Adrenal gland (tissue), 12 donors: Measurements from ENCODE around the gene ABI3BP. TPM values are rescaled to one million over a fixed set of nuclear protein-coding genes. Genes with fewer than 3 reads are reported as not detected.

Source experiments
- DNase-seq, 7 donors: peaks; one replicate each; pipeline ENCODE4 v3.0.0-alpha.2; 2019 to 2020
- H3K27ac ChIP-seq, 5 donors: fragments of 200-600 bp; sonication (generic) in 4 of 5; 1 replicate in 3 of 5; 2 replicates in 2 of 5; pipeline versions ENCODE4 v1.5.1 to v1.8.0; 2016 to 2020; ENCODE audit warnings: mild to moderate bottlenecking in 1 of 5
- H3K27me3 ChIP-seq: fragments of 200-600 bp; 2 replicates; pipeline ENCODE4 v1.8.0; 2021
- H3K36me3 ChIP-seq, 2 donors: fragments of 200-600 bp; replicated peaks in 1 of 2; 1 replicate in 1 of 2; 2 replicates in 1 of 2; pipeline versions ENCODE4 v1.5.1 to v1.8.0; 2018 to 2022
- H3K4me1 ChIP-seq, 2 donors: fragments of 200-600 bp; replicated peaks in 1 of 2; 1 replicate in 1 of 2; 2 replicates in 1 of 2; pipeline versions ENCODE4 v1.5.1 to v1.8.0; 2018 to 2021
- H3K4me3 ChIP-seq, 4 donors: fragments of 200-600 bp; sonication (generic) in 3 of 4; one replicate each; pipeline ENCODE4 v1.5.1; 2016 to 2018
- H3K9me3 ChIP-seq, 3 donors: fragments of 200-600 bp; sonication (generic) in 1 of 3; replicated peaks in 1 of 3; 1 replicate in 2 of 3; 2 replicates in 1 of 3; pipeline versions ENCODE4 v1.5.1 to v1.8.0; 2016 to 2021
- POLR2A ChIP-seq, 2 donors: fragments of 450-650 bp; IDR thresholded peaks; one replicate each; pipeline ENCODE4 v1.6.1; 2017; ENCODE audit warnings: antibody characterized with exemption in 2 of 2, mild to moderate bottlenecking in 2 of 2, moderate library complexity in 1 of 2
- WGBS, 4 donors: extraction: QIAGEN DNeasy Blood & Tissue Kit in 2 of 4; methylation state at CpG; one replicate each; pipeline versions ENCODE4 v1.1.5 to v1.1.7; 2013 to 2017; 5-methylcytosine and 5-hydroxymethylcytosine counted together
- intact Hi-C, 2 donors: fragments of 100-400 bp; cut with DNase I; formaldehyde crosslinking; loops; one replicate each; pipeline versions ENCODE4 v1.14.1 to v1.15.0; 2022 to 2023
- polyA plus RNA-seq, 3 donors: library from polyadenylated mRNA; stranded (reverse); fragments of 200-250 nt in 2 of 3; fragments of 350-450 nt in 1 of 3; fragmentation: Illumina TruSeq in 1 of 3; extraction: RNeasy Lipid Tissue Mini Kit (QIAGEN cat#74804) in 1 of 3; gene quantifications; one replicate each; pipeline ENCODE4 v1.2.3, GENCODE V29; 2013 to 2014
- total RNA-seq, 9 donors: library from RNA; depleted of rRNA in 4 of 9; stranded (reverse); fragments of >200 nt in 4 of 9; fragments of 120-200 nt in 1 of 9; fragmentation: NEBNext Ultra II Directional in 1 of 9; extraction: Animal tissue kit (Norgen Biotek cat#: 25700) in 1 of 9; gene quantifications; one replicate each; pipeline versions ENCODE4 v1.1.0 to v1.2.4, GENCODE V29; 2013 to 2023
- TF ChIP-seq, protein P1 (sequence below), 6 experiments: fragments of 450-650 bp in 4 of 6; fragments of 200-600 bp in 2 of 6; sonication (generic) in 1 of 6; IDR thresholded peaks; 1 replicate in 5 of 6; 2 replicates in 1 of 6; pipeline versions ENCODE4 v1.5.1 to v1.8.0; 2016 to 2021; ENCODE audit warnings: antibody characterized with exemption in 6 of 6, mild to moderate bottlenecking in 2 of 6, moderate library complexity in 1 of 6
- donor health status: healthy with polysubstance abuse.
- donor health status: Bipolar disorder and iron deficiency.
- donor health status: DM: yes; HTN: yes; CAD: no.
- donor health status: DM: no; HTN: no; CAD: no.
- donor health status: DM: no; HTN: no; CAD: no.
- donor health status: DM: yes; HTN: yes; CAD: no.

Gene ABI3BP
- total and polyA plus RNA-seq, 12 donors: 3.4 to 50.3 (median 18.7) TPM

DNA sequence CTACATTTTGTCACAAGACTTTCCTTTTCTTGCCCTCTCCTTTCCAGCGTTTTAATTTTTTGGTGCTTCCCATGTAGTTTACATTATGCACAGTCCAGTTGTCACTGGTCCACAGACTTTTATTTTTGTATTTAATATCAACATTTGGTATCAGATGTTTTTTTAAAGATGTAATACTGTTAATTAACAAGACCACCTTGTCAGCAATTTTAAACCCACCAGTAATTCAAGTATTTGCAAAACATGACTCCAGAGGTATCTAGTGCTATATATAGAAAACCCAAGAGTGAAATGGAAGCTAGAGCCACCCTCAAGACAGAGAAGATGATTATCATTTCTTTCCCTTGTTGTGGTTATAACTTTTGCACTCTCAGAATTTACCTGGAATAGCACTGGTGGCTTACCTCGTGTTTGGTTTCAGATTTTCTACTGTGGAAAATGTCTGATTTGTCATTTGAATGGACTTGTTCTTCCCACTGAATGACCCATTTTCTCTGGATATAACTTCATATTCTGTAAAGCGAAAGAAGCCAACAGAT is 227.7 kb downstream of the ABI3BP start:
- DNase-seq: no peak
- H3K27ac ChIP-seq: no peak overlapping the region
- WGBS, 4 donors: 90 to 94% (median 93%) methylated on average over 3 of the region's 3 CpGs
- no peaks in the 10 kb centered on the region for H3K27me3 ChIP-seq
- H3K36me3 ChIP-seq: no peaks in the 10 kb centered on the region
- intact Hi-C loops: no loop called here
- no peaks in the 10 kb centered on the region for H3K4me1 ChIP-seq
- no peak overlapping the region for H3K4me3 ChIP-seq
- no peak for TF ChIP-seq POLR2A (IDR thresholded peaks at IDR 0.05)
- TF ChIP-seq, protein P1, sequence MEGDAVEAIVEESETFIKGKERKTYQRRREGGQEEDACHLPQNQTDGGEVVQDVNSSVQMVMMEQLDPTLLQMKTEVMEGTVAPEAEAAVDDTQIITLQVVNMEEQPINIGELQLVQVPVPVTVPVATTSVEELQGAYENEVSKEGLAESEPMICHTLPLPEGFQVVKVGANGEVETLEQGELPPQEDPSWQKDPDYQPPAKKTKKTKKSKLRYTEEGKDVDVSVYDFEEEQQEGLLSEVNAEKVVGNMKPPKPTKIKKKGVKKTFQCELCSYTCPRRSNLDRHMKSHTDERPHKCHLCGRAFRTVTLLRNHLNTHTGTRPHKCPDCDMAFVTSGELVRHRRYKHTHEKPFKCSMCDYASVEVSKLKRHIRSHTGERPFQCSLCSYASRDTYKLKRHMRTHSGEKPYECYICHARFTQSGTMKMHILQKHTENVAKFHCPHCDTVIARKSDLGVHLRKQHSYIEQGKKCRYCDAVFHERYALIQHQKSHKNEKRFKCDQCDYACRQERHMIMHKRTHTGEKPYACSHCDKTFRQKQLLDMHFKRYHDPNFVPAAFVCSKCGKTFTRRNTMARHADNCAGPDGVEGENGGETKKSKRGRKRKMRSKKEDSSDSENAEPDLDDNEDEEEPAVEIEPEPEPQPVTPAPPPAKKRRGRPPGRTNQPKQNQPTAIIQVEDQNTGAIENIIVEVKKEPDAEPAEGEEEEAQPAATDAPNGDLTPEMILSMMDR (IDR thresholded peaks at IDR 0.05): no peak
- no peaks in the 10 kb centered on the region for H3K9me3 ChIP-seq

DNA sequence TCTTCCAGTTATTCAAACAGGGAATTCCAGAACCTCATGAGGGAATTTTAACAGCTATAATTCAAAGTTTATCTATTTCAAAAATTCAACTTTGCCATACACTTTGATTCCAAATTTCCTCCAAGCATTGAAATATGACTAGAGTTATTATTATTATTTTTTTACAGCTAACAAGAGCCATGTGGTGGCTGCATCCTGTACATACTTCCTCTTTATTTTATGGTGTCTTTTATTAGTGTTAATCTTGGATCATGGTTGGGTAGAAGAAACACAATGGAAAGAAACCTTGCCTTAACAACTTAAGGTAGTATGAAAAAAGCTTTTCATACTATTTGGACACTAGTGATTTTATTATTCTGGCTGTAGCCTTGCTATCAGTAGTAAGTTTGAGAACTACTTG is 231.3 kb downstream of the ABI3BP start:
- H3K9me3 ChIP-seq: no peaks in the 10 kb centered on the region
- TF ChIP-seq, protein P1 (IDR thresholded peaks at IDR 0.05): no peak
- no peak for TF ChIP-seq POLR2A (IDR thresholded peaks at IDR 0.05)
- no peak overlapping the region for H3K27ac ChIP-seq
- H3K4me3 ChIP-seq: no peak overlapping the region
- intact Hi-C loops: no loop called here
- peaks cover 0 to 7% of the 10 kb centered on the region in 2 donors for H3K4me1 ChIP-seq
- no peaks in the 10 kb centered on the region for H3K36me3 ChIP-seq
- DNase-seq: no peak
- no peaks in the 10 kb centered on the region for H3K27me3 ChIP-seq

DNA sequence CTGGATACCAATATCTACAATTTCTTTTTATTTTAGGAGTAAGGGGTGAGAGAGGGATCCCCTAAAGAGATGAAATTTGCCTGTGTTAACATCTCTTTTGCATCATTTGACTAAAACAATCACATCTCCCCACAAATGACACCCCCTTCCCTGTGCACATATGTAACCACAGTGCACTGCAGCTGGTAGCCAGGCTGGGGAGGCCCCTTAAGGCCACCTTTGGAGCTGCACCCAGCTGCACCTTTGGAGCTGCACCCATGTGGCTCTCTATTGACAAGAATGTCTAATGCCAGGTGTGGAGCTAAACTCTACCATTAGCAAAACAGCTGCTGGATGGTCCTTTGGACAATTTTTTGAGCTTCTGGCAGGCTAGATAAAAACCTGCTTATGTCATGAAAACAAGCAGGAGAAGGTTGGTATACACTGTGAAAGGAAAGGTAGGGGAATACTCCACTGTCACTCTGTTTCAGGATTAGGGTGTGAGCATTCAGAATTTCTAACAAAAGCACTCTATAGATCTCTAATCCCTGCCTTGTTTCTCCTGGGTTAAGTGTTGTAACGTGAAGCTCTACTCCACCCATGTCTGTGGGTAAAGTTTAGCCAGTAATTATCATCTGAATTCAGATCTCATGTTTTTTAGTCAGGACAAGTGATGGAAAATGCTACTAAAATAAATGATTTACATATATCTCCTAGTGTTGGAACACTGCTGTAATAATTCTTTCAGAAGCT is 231.8 kb downstream of the ABI3BP start:
- Histone ChIP-seq H3K27me3 (no peaks in the 10 kb centered on the region), H3K27ac (no peak overlapping the region), H3K9me3 (no peaks in the 10 kb centered on the region), H3K36me3 (no peaks in the 10 kb centered on the region), H3K4me3 (no peak overlapping the region), H3K4me1 (peaks cover 0 to 7% of the 10 kb centered on the region in 2 donors)
- intact Hi-C loops: no loop called here
- whole genome bisulfite sequencing, 4 donors: 73 to 81% (median 77%) methylated on average over 1 of the region's 1 CpG
- TF ChIP-seq, protein P1 (IDR thresholded peaks at IDR 0.05): no peak
- no peak for TF ChIP-seq POLR2A (IDR thresholded peaks at IDR 0.05)
- DNase-seq: no peak

DNA sequence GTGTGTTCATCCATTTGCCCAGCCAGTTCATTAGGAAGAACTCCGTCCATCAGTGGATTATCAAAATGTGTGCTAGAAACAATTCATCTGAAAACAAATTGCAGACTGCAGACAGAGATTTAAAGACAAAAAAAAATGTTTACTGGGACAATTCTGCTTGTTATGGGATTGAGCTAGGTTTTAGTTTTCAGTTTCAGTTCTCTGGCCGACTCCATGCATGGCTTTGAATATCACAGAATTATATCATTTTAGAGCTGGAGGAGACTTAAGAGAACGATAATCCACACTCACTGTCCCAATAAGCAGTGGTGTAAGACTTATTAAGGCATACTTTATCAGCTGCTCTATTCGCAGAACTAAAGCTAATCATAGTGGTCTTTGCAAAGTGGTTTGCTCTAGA is 232.8 kb downstream of the ABI3BP start:
- WGBS, 4 donors: 36 to 54% (median 46%) methylated on average over 4 of the region's 4 CpGs
- Histone ChIP-seq H3K4me3 (no peak overlapping the region), H3K36me3 (no peaks in the 10 kb centered on the region), H3K9me3 (no peaks in the 10 kb centered on the region), H3K27me3 (no peaks in the 10 kb centered on the region), H3K27ac (no peak overlapping the region), H3K4me1 (peaks cover 0 to 7% of the 10 kb centered on the region in 2 donors)
- TF ChIP-seq, protein P1 (IDR thresholded peaks at IDR 0.05): no peak
- no peak for TF ChIP-seq POLR2A (IDR thresholded peaks at IDR 0.05)
- intact Hi-C loops: no loop called here
- no peak for DNase-seq
